Hematopoietic multipotent progenitor cell treated with erythropoietin and hydrocortisone succinate and interleukin-3 and kit ligand, for 15 days (in vitro differentiated cells): ENCODE results near the gene NUDT16.

Source experiments
- DNase-seq: peaks from one replicate; pipeline ENCODE4 v3.0.0-alpha.2; 2015; ENCODE audit warnings: low spot score

Gene NUDT16

GRCh38 chr3:131386429-131387165 is 5.0 kb downstream of the NUDT16 start:
- DNase-seq = no peak

GRCh38 chr3:131387796-131388489 is 6.4 kb downstream of the NUDT16 start:
- DNase-seq = no peak

GRCh38 chr3:131388490-131388799 is 6.9 kb downstream of the NUDT16 start:
- no peak for DNase-seq

- no peak for DNase-seq
Observed at GRCh38 chr3:131390331-131390730, 8.8 kb downstream of the NUDT16 start.

GRCh38 chr3:131393051-131393450 is 11.5 kb downstream of the NUDT16 start:
- DNase-seq = no peak

- no peak for DNase-seq
Observed at GRCh38 chr3:131393868-131394267, 12.3 kb downstream of the NUDT16 start.

- no peak for DNase-seq
Observed at GRCh38 chr3:131394400-131394799, 12.8 kb downstream of the NUDT16 start.

GRCh38 chr3:131396170-131396569 is 14.6 kb downstream of the NUDT16 start:
- DNase-seq = no peak

GRCh38 chr3:131397889-131398288 is 16.3 kb downstream of the NUDT16 start:
- DNase-seq = no peak

GRCh38 chr3:131401978-131402377 is 20.4 kb downstream of the NUDT16 start:
- no peak for DNase-seq

- no peak for DNase-seq
Observed at GRCh38 chr3:131402391-131403039, 20.9 kb downstream of the NUDT16 start.

GRCh38 chr3:131403216-131403895 is 21.8 kb downstream of the NUDT16 start:
- DNase-seq = no peak

GRCh38 chr3:131405411-131405810 is 23.8 kb downstream of the NUDT16 start:
- DNase-seq = no peak

GRCh38 chr3:131406274-131406673 is 24.7 kb downstream of the NUDT16 start:
- DNase-seq = no peak

- no peak for DNase-seq
Observed at GRCh38 chr3:131417751-131418150, 36.2 kb downstream of the NUDT16 start.

GRCh38 chr3:131421301-131421700 is 39.7 kb downstream of the NUDT16 start:
- no peak for DNase-seq

- DNase-seq = no peak
Observed at GRCh38 chr3:131421957-131422498, 40.5 kb downstream of the NUDT16 start.

- no peak for DNase-seq
Observed at GRCh38 chr3:131427226-131427625, 45.7 kb downstream of the NUDT16 start.

GRCh38 chr3:131431754-131432153 is 50.2 kb downstream of the NUDT16 start:
- DNase-seq = no peak

GRCh38 chr3:131432441-131432840 is 50.9 kb downstream of the NUDT16 start:
- no peak for DNase-seq

- no peak for DNase-seq
Observed at GRCh38 chr3:131435000-131435399, 53.4 kb downstream of the NUDT16 start.
